HEK293 (cell line): Measurements from ENCODE around the gene SCNN1G.

Source experiments
- CTCF ChIA-PET: fragments of 350-600 bp; formaldehyde crosslinking; extraction: SDS; loops from one replicate; lab custom pipeline; 2021; ENCODE audit warnings: antibody characterized with exemption; lab: Yijun Ruan, JAX
- POLR2A ChIA-PET: fragments of 300-600 bp; formaldehyde crosslinking; extraction: SDS; loops from one replicate; lab custom pipeline; 2020; ENCODE audit warnings: antibody characterized with exemption, inconsistent platforms; lab: Yijun Ruan, JAX
- H3K27ac ChIP-seq: fragments of 200-500 bp; sonication (Bioruptor generic); 2 replicates; pipeline ENCODE4 v1.5.1; 2014; ENCODE audit warnings: low read depth, low read length, control low read depth, inconsistent platforms; ENCODE audit errors: extremely low read depth
- H3K36me3 ChIP-seq, 2 experiments: fragments of 200-500 bp in 1 of 2; sonication (Bioruptor generic) in 1 of 2; 1 replicate in 1 of 2; 2 replicates in 1 of 2; pipeline ENCODE4 v1.5.1; 2014 to 2017; ENCODE audit warnings: inconsistent platforms in 2 of 2, low read length in 2 of 2; ENCODE audit not compliant: control insufficient read depth in 2 of 2, insufficient read depth in 1 of 2
- H3K4me1 ChIP-seq: fragments of 200-500 bp; sonication (Bioruptor generic); 2 replicates; pipeline ENCODE4 v1.5.1; 2014; ENCODE audit warnings: mild to moderate bottlenecking, low read length, inconsistent platforms; ENCODE audit not compliant: control insufficient read depth, insufficient read depth
- H3K4me3 ChIP-seq: 2 replicates; pipeline ENCODE4 v1.5.1; 2011; ENCODE audit warnings: low read depth, mild to moderate bottlenecking, control low read depth, low read length, moderate library complexity
- H3K9me3 ChIP-seq: fragments of 200-500 bp; sonication (Bioruptor generic); 2 replicates; pipeline ENCODE4 v1.5.1; 2014; ENCODE audit warnings: low read depth, low read length, inconsistent platforms; ENCODE audit not compliant: control insufficient read depth, insufficient read depth
- FEZF1 ChIP-seq: fragments of 450-650 bp; formaldehyde crosslinking; IDR thresholded peaks from 2 replicates; pipeline ENCODE4 v1.5.1; 2016; ENCODE audit warnings: missing biosample characterization, missing genetic modification characterization
- GLIS1 ChIP-seq: fragments of 450-650 bp; formaldehyde crosslinking; IDR thresholded peaks from 2 replicates; pipeline ENCODE4 v1.5.1; 2016; ENCODE audit warnings: missing biosample characterization, missing genetic modification characterization
- HIC1 ChIP-seq: fragments of 450-650 bp; formaldehyde crosslinking; IDR thresholded peaks from 2 replicates; pipeline ENCODE4 v1.5.1; 2016; ENCODE audit warnings: missing biosample characterization, missing genetic modification characterization
- IKZF3 ChIP-seq: fragments of 450-650 bp; IDR thresholded peaks from 2 replicates; pipeline ENCODE4 v1.5.0; 2018; ENCODE audit warnings: missing biosample characterization, mild to moderate bottlenecking, missing genetic modification characterization, moderate library complexity
- OSR2 ChIP-seq: fragments of 450-650 bp; formaldehyde crosslinking; IDR thresholded peaks from 2 replicates; pipeline ENCODE4 v1.5.1; 2016; ENCODE audit warnings: missing biosample characterization, missing genetic modification characterization
- SCRT1 ChIP-seq: fragments of 450-650 bp; formaldehyde crosslinking; IDR thresholded peaks from 2 replicates; pipeline ENCODE4 v1.5.1; 2016; ENCODE audit warnings: missing biosample characterization, missing genetic modification characterization, borderline replicate concordance
- SCRT2 ChIP-seq: fragments of 450-650 bp; formaldehyde crosslinking; IDR thresholded peaks from 2 replicates; pipeline ENCODE4 v1.5.1; 2016; ENCODE audit warnings: missing biosample characterization, missing genetic modification characterization
- SP7 ChIP-seq: fragments of 450-650 bp; formaldehyde crosslinking; IDR thresholded peaks from 2 replicates; pipeline ENCODE4 v1.5.1; 2016; ENCODE audit warnings: missing biosample characterization, missing genetic modification characterization
- ZEB2 ChIP-seq: fragments of 450-650 bp; formaldehyde crosslinking; IDR thresholded peaks from 2 replicates; pipeline ENCODE4 v1.5.1; 2016; ENCODE audit warnings: missing biosample characterization, missing genetic modification characterization
- ZNF211 ChIP-seq: fragments of 450-650 bp; formaldehyde crosslinking; IDR thresholded peaks from 2 replicates; pipeline ENCODE4 v1.5.1; 2016; ENCODE audit warnings: low read depth, missing biosample characterization, missing genetic modification characterization
- ZNF221 ChIP-seq: fragments of 450-650 bp; formaldehyde crosslinking; IDR thresholded peaks from 2 replicates; pipeline ENCODE4 v1.5.1; 2017; ENCODE audit warnings: missing biosample characterization, missing genetic modification characterization, borderline replicate concordance
- ZNF24 ChIP-seq: fragments of 450-650 bp; formaldehyde crosslinking; IDR thresholded peaks from 2 replicates; pipeline ENCODE4 v1.5.1; 2016; ENCODE audit warnings: missing biosample characterization, missing genetic modification characterization
- ZNF266 ChIP-seq: fragments of 450-650 bp; formaldehyde crosslinking; IDR thresholded peaks from 2 replicates; pipeline ENCODE4 v1.5.1; 2016; ENCODE audit warnings: missing biosample characterization, missing genetic modification characterization, low read depth
- ZNF280C ChIP-seq: fragments of 450-650 bp; formaldehyde crosslinking; IDR thresholded peaks from 2 replicates; pipeline ENCODE4 v1.5.1; 2016; ENCODE audit warnings: missing biosample characterization, missing genetic modification characterization
- ZNF561 ChIP-seq: fragments of 450-650 bp; IDR thresholded peaks from 2 replicates; pipeline ENCODE4 v1.5.1; 2018; ENCODE audit warnings: missing biosample characterization, missing genetic modification characterization, borderline replicate concordance
- ZNF660 ChIP-seq: fragments of 450-650 bp; IDR thresholded peaks from 2 replicates; pipeline ENCODE4 v1.5.1; 2018; ENCODE audit warnings: missing biosample characterization, mild to moderate bottlenecking, missing genetic modification characterization
- ZNF777 ChIP-seq: fragments of 450-650 bp; formaldehyde crosslinking; IDR thresholded peaks from 2 replicates; pipeline ENCODE4 v1.5.1; 2017; ENCODE audit warnings: missing biosample characterization, missing genetic modification characterization, borderline replicate concordance
- ZSCAN30 ChIP-seq: fragments of 450-650 bp; IDR thresholded peaks from 2 replicates; pipeline ENCODE4 v1.5.1; 2018; ENCODE audit warnings: missing biosample characterization, mild to moderate bottlenecking, missing genetic modification characterization, moderate library complexity

The SCNN1G gene

GRCh38 chr16:23145186-23145585, 37.4 kb upstream of the SCNN1G start:
- no peaks in the 10 kb centered on the region for H3K36me3 ChIP-seq
- H3K4me3 ChIP-seq: no peak overlapping the region
- ChIA-PET POLR2A (interaction anchor here (0.6 to 1.3 kb wide), 2 partner anchors 11 to 54 kb away, joined by 3 to 5 read pairs; no protein-coding TSS in a partner anchor), CTCF (interaction anchor here (0.7 to 1.3 kb wide), 2 partner anchors 38 to 291 kb away, joined by 3 to 5 read pairs; no protein-coding TSS in a partner anchor)
- H3K27ac ChIP-seq: no peak overlapping the region
- no peaks in the 10 kb centered on the region for H3K9me3 ChIP-seq
- peaks cover 29% of the 10 kb centered on the region for H3K4me1 ChIP-seq
- peak; percentile 39; the same call in 1 of the 2 replicates for TF ChIP-seq OSR2 (tag by site-specific recombination)
- TF ChIP-seq IKZF3: no peak
- TF ChIP-seq GLIS1: peak; percentile 71; the same call in 1 of the 2 replicates
- no peak for TF ChIP-seq FEZF1 (tag by site-specific recombination)
- TF ChIP-seq HIC1: no peak
- no peak for TF ChIP-seq ZNF280C
- TF ChIP-seq ZSCAN30 (tag by site-specific recombination): no peak
- TF ChIP-seq ZNF211 (tag by site-specific recombination): no peak
- no peak for TF ChIP-seq ZNF221
- no peak for TF ChIP-seq ZNF266 (tag by site-specific recombination)
- no peak for TF ChIP-seq ZNF561 (tag by site-specific recombination)

- TF ChIP-seq ZNF24 (tag by site-specific recombination): peak; percentile 89
- no peak for TF ChIP-seq ZNF660 (tag by site-specific recombination)
- TF ChIP-seq ZNF777: no peak
- TF ChIP-seq SP7 (tag by site-specific recombination): 0 out of 2 replicates have a peak, but pooled peaks have one; percentile 52
- TF ChIP-seq SCRT1: 0 out of 2 replicates have a peak, but pooled peaks have one; percentile 10
- 0 out of 2 replicates have a peak, but pooled peaks have one; percentile 18 for TF ChIP-seq ZEB2 (tag by site-specific recombination)
- peak; percentile 67; the same call in 1 of the 2 replicates for TF ChIP-seq SCRT2 (tag by site-specific recombination)
- no peak overlapping the region for H3K4me3 ChIP-seq
- no peak overlapping the region for H3K27ac ChIP-seq
- H3K4me1 ChIP-seq: peaks cover 29% of the 10 kb centered on the region
- POLR2A ChIA-PET: interaction anchor here (0.6 to 1.3 kb wide), 2 partner anchors 11 to 54 kb away, joined by 3 to 5 read pairs; no protein-coding TSS in a partner anchor
- CTCF ChIA-PET: interaction anchor here (0.7 kb wide), 1 partner anchor 37 kb away, joined by 5 read pairs; no protein-coding TSS in a partner anchor
- no peaks in the 10 kb centered on the region for H3K9me3 ChIP-seq
- no peaks in the 10 kb centered on the region for H3K36me3 ChIP-seq
These were observed 36.9 kb upstream of the SCNN1G start for GRCh38 chr16:23145608-23146007.
